ENCODE data around the gene ZNRD2.

Gene ZNRD2

DNA sequence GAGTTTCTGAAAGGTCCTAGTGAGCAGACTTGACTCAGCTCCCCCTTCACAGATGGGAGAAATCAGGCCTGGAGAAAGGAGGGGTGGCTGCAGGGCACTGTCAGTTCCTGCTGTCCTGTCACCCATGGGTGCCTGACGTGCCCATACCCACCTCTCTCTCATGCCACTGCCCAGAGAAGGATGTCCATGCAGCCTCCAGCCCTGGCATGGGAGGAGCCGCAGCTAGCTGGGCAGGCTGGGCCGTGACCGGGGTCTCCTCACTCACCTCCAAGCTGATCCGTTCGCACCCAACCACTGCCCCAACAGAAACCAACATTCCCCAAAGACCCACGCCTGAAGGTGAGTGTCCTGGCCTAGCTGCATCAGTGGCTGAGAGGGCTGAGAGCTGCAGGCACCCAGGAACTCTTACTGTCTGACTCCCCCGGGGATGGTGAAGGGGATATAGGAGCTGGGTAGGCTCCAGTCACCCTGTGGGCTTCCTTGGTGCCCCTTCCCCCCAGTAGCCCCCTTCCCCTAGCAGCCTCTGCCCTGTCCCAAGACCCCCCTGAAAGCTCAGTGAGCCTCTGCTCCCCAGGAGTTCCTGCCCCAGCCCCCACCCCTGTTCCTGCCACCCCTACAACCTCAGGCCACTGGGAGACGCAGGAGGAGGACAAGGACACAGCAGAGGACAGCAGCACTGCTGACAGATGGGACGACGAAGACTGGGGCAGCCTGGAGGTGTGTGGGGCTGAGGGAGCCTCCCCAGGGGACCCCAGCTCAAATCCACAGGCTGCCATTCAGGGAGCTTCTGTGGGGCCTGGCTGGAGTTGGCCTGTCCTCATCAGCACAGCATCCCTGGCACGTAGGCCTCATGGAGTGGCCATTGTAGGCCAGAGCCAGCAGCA is 33.6 kb upstream of the ZNRD2 start:
- Histone ChIP-seq H3K9ac (no peak overlapping the region), H3K4me1 (ENCODE audit: low read depth, poor library complexity, severe bottlenecking) (peaks cover 19% of the 10 kb centered on the region), H3K36me3 (ENCODE audit: insufficient read depth) (no peaks in the 10 kb centered on the region), H3K27ac (no peak overlapping the region), H4K20me1 (ENCODE audit: insufficient read depth) (no peaks in the 10 kb centered on the region), H3K4me2 (no peak overlapping the region), H3K4me3 (IDR thresholded peaks at IDR 0.05; ENCODE audit: insufficient read depth, low read depth, low read length) (no peak overlapping the region), H3K27me3 (ENCODE audit: insufficient read depth, low read depth) (no peaks in the 10 kb centered on the region), H3K79me2 (ENCODE audit: insufficient read depth, low read depth) (no peaks in the 10 kb centered on the region), H2AFZ (ENCODE audit: low read depth) (no peak overlapping the region)
- TF ChIP-seq, protein P1, sequence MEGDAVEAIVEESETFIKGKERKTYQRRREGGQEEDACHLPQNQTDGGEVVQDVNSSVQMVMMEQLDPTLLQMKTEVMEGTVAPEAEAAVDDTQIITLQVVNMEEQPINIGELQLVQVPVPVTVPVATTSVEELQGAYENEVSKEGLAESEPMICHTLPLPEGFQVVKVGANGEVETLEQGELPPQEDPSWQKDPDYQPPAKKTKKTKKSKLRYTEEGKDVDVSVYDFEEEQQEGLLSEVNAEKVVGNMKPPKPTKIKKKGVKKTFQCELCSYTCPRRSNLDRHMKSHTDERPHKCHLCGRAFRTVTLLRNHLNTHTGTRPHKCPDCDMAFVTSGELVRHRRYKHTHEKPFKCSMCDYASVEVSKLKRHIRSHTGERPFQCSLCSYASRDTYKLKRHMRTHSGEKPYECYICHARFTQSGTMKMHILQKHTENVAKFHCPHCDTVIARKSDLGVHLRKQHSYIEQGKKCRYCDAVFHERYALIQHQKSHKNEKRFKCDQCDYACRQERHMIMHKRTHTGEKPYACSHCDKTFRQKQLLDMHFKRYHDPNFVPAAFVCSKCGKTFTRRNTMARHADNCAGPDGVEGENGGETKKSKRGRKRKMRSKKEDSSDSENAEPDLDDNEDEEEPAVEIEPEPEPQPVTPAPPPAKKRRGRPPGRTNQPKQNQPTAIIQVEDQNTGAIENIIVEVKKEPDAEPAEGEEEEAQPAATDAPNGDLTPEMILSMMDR (conservative IDR thresholded peaks at IDR 0.05; ENCODE audit: low read depth, low read length) = no peak

DNA sequence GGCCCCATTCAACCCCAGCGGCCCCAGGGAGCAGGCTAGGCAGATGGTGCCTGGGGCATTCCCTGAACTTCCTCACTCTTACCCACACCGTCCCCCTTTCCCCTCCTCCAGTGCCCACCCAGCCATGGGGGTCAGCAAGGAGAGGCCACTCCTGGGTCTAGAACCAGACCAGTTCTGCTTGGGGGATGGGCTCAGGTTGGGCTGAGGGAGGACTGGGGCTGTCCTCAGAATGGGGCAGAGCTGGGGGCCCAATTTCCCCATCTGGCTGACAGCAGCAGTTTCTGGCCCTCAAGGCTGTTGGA is 33.0 kb upstream of the ZNRD2 start:
- peaks cover 19% of the 10 kb centered on the region for H3K4me1 ChIP-seq (ENCODE audit: low read depth, poor library complexity, severe bottlenecking)
- H3K4me3 ChIP-seq (IDR thresholded peaks at IDR 0.05; ENCODE audit: insufficient read depth, low read depth, low read length) = no peak overlapping the region
- no peak overlapping the region for H3K4me2 ChIP-seq
- no peaks in the 10 kb centered on the region for H3K27me3 ChIP-seq (ENCODE audit: insufficient read depth, low read depth)
- no peaks in the 10 kb centered on the region for H4K20me1 ChIP-seq (ENCODE audit: insufficient read depth)
- no peaks in the 10 kb centered on the region for H3K36me3 ChIP-seq (ENCODE audit: insufficient read depth)
- TF ChIP-seq, protein P1 (conservative IDR thresholded peaks at IDR 0.05; ENCODE audit: low read depth, low read length) = no peak
- H3K9ac ChIP-seq = no peak overlapping the region
- H2AFZ ChIP-seq (ENCODE audit: low read depth) = no peak overlapping the region
- no peaks in the 10 kb centered on the region for H3K79me2 ChIP-seq (ENCODE audit: insufficient read depth, low read depth)
- H3K27ac ChIP-seq = no peak overlapping the region

DNA sequence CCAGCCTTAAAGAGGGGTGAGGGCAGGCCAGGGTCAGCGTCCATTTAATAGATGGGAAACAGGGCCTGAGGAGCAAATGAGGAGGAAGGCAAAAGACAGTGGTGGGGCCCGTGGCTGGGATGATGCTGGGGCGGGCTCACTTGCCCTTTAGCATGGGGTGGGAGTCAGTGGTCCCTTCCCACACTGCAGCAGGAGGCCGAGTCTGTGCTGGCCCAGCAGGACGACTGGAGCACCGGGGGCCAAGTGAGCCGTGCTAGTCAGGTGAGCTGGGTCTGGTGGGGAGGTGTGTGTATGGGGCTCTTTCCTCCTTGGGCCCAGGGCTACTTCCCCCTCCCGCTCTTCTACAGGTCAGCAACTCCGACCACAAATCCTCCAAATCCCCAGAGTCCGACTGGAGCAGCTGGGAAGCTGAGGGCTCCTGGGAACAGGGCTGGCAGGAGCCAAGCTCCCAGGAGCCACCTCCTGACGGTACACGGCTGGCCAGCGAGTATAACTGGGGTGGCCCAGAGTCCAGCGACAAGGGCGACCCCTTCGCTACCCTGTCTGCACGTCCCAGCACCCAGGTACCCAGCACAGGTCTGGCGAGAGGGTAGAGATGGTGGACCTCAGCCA is 32.6 kb upstream of the ZNRD2 start:
- Histone ChIP-seq H3K4me2 (no peak overlapping the region), H3K27ac (no peak overlapping the region), H3K27me3 (ENCODE audit: insufficient read depth, low read depth) (no peaks in the 10 kb centered on the region), H3K9ac (no peak overlapping the region), H3K4me1 (ENCODE audit: low read depth, poor library complexity, severe bottlenecking) (peaks cover 19% of the 10 kb centered on the region), H3K79me2 (ENCODE audit: insufficient read depth, low read depth) (no peaks in the 10 kb centered on the region), H4K20me1 (ENCODE audit: insufficient read depth) (no peaks in the 10 kb centered on the region), H3K4me3 (IDR thresholded peaks at IDR 0.05; ENCODE audit: insufficient read depth, low read depth, low read length) (no peak overlapping the region), H3K36me3 (ENCODE audit: insufficient read depth) (no peaks in the 10 kb centered on the region), H2AFZ (ENCODE audit: low read depth) (no peak overlapping the region)
- TF ChIP-seq, protein P1 (conservative IDR thresholded peaks at IDR 0.05; ENCODE audit: low read depth, low read length) = no peak

DNA sequence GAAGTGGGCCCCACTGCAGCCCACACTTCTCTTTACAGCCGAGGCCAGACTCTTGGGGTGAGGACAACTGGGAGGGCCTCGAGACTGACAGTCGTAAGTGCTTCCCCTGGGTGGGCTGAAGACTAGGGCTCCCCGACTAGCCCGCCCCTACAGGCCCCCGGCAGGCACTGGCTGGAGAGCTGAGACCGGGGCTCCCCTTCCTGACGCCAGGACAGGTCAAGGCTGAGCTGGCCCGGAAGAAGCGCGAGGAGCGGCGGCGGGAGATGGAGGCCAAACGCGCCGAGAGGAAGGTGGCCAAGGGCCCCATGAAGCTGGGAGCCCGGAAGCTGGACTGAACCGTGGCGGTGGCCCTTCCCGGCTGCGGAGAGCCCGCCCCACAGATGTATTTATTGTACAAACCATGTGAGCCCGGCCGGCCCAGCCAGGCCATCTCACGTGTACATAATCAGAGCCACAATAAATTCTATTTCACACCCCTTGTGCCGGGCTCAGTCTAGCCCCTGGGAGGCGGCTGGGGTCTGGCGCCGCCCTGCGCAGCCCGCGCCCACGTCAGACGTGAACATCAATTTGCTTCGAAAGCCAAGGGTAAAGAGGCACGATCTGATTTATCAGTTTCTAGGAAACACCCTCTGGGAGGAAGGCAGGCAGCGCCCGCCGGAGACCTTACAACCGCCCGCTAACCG is 31.9 kb upstream of the ZNRD2 start:
- Histone ChIP-seq H3K36me3 (ENCODE audit: insufficient read depth) (no peaks in the 10 kb centered on the region), H3K27ac (no peak overlapping the region), H3K4me3 (IDR thresholded peaks at IDR 0.05; ENCODE audit: insufficient read depth, low read depth, low read length) (no peak overlapping the region), H3K27me3 (ENCODE audit: insufficient read depth, low read depth) (no peaks in the 10 kb centered on the region), H3K4me2 (no peak overlapping the region), H4K20me1 (ENCODE audit: insufficient read depth) (no peaks in the 10 kb centered on the region), H3K9ac (no peak overlapping the region), H3K79me2 (ENCODE audit: insufficient read depth, low read depth) (no peaks in the 10 kb centered on the region), H2AFZ (ENCODE audit: low read depth) (no peak overlapping the region), H3K4me1 (ENCODE audit: low read depth, poor library complexity, severe bottlenecking) (peaks cover 19% of the 10 kb centered on the region)
- TF ChIP-seq, protein P1 (conservative IDR thresholded peaks at IDR 0.05; ENCODE audit: low read depth, low read length) = no peak

All from KMS-11 (cell line).